DOHH2 (cell line): ENCODE data around the gene ME3.
A peak's percentile ranks its signal among the peaks of the same experiment; 100 is the strongest.

Experiments used
- H3F3A ChIP-seq: fragments of 200-600 bp; sonication (generic), shearing (Covaris generic); 2 replicates; pipeline ENCODE4 v1.6.0; 2016; ENCODE audit warnings: antibody characterized with exemption, mild to moderate bottlenecking; ENCODE audit not compliant: control insufficient read depth, insufficient read depth
- H3K27ac ChIP-seq: fragments of 200-600 bp; sonication (generic); 2 replicates; pipeline ENCODE4 v1.5.1; 2014; ENCODE audit warnings: low read depth, mild to moderate bottlenecking, low read length, moderate library complexity
- H3K27me3 ChIP-seq: fragments of 200-600 bp; sonication (generic); 2 replicates; pipeline ENCODE4 v1.6.1; 2014; ENCODE audit warnings: mild to moderate bottlenecking, low read length, mixed read lengths; ENCODE audit not compliant: control insufficient read depth
- H3K36me3 ChIP-seq: fragments of 200-600 bp; sonication (generic); 2 replicates; pipeline ENCODE4 v1.6.1; 2014; ENCODE audit warnings: mild to moderate bottlenecking, low read length, moderate library complexity, mixed read lengths; ENCODE audit not compliant: control insufficient read depth
- H3K4me1 ChIP-seq: fragments of 200-600 bp; sonication (generic); 2 replicates; pipeline ENCODE4 v1.6.1; 2014; ENCODE audit warnings: mild to moderate bottlenecking, low read length, mixed read lengths; ENCODE audit not compliant: control insufficient read depth
- H3K4me2 ChIP-seq: fragments of 200-600 bp; sonication (generic); 2 replicates; pipeline ENCODE4 v1.6.0; 2014; ENCODE audit warnings: mild to moderate bottlenecking, low read length, moderate library complexity
- H3K4me3 ChIP-seq: fragments of 200-600 bp; sonication (generic); 2 replicates; pipeline ENCODE4 v1.5.1; 2014; ENCODE audit warnings: mild to moderate bottlenecking, low read length, mixed read lengths
- H3K79me2 ChIP-seq: fragments of 200-600 bp; sonication (generic); 2 replicates; pipeline ENCODE4 v1.6.1; 2014; ENCODE audit warnings: mild to moderate bottlenecking, low read length, mixed read lengths; ENCODE audit not compliant: control insufficient read depth
- H3K9me2 ChIP-seq: fragments of 200-600 bp; sonication (generic); replicated peaks from 2 replicates; pipeline ENCODE4 v1.6.1; 2014; ENCODE audit warnings: mild to moderate bottlenecking, low read length, mixed read lengths; ENCODE audit not compliant: control insufficient read depth
- H3K9me3 ChIP-seq: fragments of 200-600 bp; sonication (generic); 2 replicates; pipeline ENCODE4 v1.6.1; 2014; ENCODE audit warnings: antibody characterized with exemption, low read length, mixed read lengths; ENCODE audit not compliant: control insufficient read depth, insufficient read depth
- H4K20me1 ChIP-seq: fragments of 200-600 bp; sonication (generic); 2 replicates; pipeline ENCODE4 v1.6.0; 2014; ENCODE audit warnings: low read depth, mild to moderate bottlenecking, antibody characterized with exemption, low read length, moderate library complexity; ENCODE audit not compliant: control insufficient read depth, insufficient read depth
- EZH2phosphoT487 ChIP-seq: fragments of 200-600 bp; sonication (generic); IDR thresholded peaks from 2 replicates; pipeline ENCODE4 v1.6.1; 2017; ENCODE audit warnings: borderline replicate concordance, mild to moderate bottlenecking, antibody characterized with exemption, low read length, moderate library complexity, mixed read lengths
- TF ChIP-seq, protein P1 (sequence below): fragments of 200-600 bp; sonication (generic); IDR thresholded peaks from one replicate; pipeline ENCODE4 v1.5.1; 2014; ENCODE audit warnings: antibody characterized with exemption, mild to moderate bottlenecking, low read depth, low read length; ENCODE audit not compliant: poor library complexity, severe bottlenecking

ME3 gene

DNA sequence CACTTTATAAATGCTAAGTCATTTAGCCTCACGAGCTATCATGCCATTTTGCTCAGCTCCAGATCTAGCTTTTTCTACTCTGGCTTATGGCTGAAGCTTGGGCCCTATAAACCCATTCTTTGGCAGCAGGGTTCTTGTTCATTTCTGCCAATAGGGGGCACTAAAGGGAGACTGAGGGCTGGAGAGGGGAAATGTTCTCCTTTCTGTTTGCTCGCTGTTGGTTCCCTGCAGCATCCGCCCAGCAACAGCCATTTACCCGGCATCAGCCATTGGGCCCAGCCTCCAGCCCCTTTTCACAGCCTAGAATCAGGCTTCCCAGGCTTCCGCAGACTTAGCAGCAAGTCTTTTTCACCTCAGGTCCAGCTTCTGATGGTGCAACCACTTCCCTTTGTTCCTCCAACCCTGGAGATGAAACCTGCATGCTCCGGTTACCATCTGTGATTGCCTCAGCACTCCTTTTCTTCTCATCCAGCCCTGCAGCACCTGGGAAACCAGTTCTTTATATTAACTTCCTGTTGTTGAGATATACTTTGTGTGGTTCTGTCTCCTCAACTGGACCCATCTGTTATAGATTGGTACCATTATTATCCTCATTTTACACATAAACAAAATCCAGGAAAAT is 4.2 kb upstream of the ME3 start:
- Histone ChIP-seq H3K9me3 (peaks cover 2% of the 10 kb centered on the region; the same call in 1 of the 2 replicates), H3K9me2 (no peaks in the 10 kb centered on the region), H3K27me3 (no peaks in the 10 kb centered on the region), H3K36me3 (no peaks in the 10 kb centered on the region), H3K4me2 (no peak overlapping the region), H3K27ac (no peak overlapping the region), H3K79me2 (no peaks in the 10 kb centered on the region), H3F3A (no peaks in the 10 kb centered on the region), H4K20me1 (no peaks in the 10 kb centered on the region), H3K4me3 (no peak overlapping the region), H3K4me1 (no peaks in the 10 kb centered on the region)
- TF ChIP-seq, protein P1, sequence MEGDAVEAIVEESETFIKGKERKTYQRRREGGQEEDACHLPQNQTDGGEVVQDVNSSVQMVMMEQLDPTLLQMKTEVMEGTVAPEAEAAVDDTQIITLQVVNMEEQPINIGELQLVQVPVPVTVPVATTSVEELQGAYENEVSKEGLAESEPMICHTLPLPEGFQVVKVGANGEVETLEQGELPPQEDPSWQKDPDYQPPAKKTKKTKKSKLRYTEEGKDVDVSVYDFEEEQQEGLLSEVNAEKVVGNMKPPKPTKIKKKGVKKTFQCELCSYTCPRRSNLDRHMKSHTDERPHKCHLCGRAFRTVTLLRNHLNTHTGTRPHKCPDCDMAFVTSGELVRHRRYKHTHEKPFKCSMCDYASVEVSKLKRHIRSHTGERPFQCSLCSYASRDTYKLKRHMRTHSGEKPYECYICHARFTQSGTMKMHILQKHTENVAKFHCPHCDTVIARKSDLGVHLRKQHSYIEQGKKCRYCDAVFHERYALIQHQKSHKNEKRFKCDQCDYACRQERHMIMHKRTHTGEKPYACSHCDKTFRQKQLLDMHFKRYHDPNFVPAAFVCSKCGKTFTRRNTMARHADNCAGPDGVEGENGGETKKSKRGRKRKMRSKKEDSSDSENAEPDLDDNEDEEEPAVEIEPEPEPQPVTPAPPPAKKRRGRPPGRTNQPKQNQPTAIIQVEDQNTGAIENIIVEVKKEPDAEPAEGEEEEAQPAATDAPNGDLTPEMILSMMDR, result peak; percentile 42
- TF ChIP-seq EZH2phosphoT487, result no peak

DNA sequence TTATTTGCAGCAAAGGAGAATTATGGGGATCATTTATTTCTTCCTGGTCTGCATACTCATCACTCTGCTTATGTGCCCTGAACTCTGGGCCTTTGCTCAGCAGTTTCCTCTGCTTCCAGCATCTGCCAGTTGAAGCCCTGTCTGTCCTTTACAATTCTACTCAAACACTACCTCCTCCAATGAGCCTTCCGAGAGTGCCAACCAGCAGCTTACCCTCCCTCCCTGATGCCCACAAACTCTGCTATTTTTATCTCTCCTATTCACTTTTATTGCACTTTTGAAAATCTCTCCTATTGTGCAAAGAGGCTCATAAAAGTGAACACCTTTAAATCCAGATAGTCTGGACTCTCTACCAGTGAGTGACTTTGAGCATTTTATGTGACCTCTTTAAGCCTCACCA is 3.6 kb upstream of the ME3 start:
- TF ChIP-seq, protein P1, result no peak
- TF ChIP-seq EZH2phosphoT487, result no peak
- H3K27ac ChIP-seq, result no peak overlapping the region
- H3K9me3 ChIP-seq, result peaks cover 2% of the 10 kb centered on the region; the same call in 1 of the 2 replicates
- H4K20me1 ChIP-seq, result no peaks in the 10 kb centered on the region
- no peaks in the 10 kb centered on the region for H3K27me3 ChIP-seq
- H3K4me1 ChIP-seq, result no peaks in the 10 kb centered on the region
- no peak overlapping the region for H3K4me3 ChIP-seq
- H3K9me2 ChIP-seq, result no peaks in the 10 kb centered on the region
- H3K4me2 ChIP-seq, result no peak overlapping the region
- no peaks in the 10 kb centered on the region for H3K36me3 ChIP-seq
- H3K79me2 ChIP-seq, result no peaks in the 10 kb centered on the region
- H3F3A ChIP-seq, result no peaks in the 10 kb centered on the region

DNA sequence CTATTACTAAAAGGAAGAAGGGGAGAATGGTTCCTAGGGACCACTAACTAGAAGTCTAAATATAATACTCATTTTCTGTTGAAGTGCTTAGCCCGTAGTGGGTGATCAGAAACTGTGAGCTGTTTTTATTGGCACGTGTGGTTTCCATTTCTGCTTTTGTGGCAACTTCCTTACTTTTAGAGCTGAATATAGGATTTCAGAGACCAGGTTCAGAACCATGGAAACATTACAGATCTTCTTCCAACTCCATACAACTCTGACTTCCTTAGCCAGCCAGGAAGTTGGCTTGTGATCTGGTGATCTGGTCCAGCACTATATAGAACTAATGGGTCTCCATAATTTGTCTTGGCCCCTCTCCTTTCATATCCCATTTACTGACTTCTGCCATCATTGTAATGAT is 2.6 kb upstream of the ME3 start:
- no peak overlapping the region for H3K4me2 ChIP-seq

More for the DNA sequence above, 2.6 kb upstream of the ME3 start:
- no peaks in the 10 kb centered on the region for H3K9me2 ChIP-seq
- H3K4me1 ChIP-seq, result no peaks in the 10 kb centered on the region
- no peaks in the 10 kb centered on the region for H3F3A ChIP-seq
- peaks cover 2% of the 10 kb centered on the region; the same call in 1 of the 2 replicates for H3K9me3 ChIP-seq
- no peaks in the 10 kb centered on the region for H3K27me3 ChIP-seq
- no peaks in the 10 kb centered on the region for H3K79me2 ChIP-seq
- H3K27ac ChIP-seq, result no peak overlapping the region
- H4K20me1 ChIP-seq, result no peaks in the 10 kb centered on the region
- no peaks in the 10 kb centered on the region for H3K36me3 ChIP-seq
- no peak for TF ChIP-seq EZH2phosphoT487
- TF ChIP-seq, protein P1, result no peak
- no peak overlapping the region for H3K4me3 ChIP-seq
